ENCODE data around the gene SLC48A1.
"Not testable (repeated sequence)": the region's sequence is repeated elsewhere in the genome, so short reads cannot be mapped to it uniquely, and the experiment has no call there.

SLC48A1 gene

DNA sequence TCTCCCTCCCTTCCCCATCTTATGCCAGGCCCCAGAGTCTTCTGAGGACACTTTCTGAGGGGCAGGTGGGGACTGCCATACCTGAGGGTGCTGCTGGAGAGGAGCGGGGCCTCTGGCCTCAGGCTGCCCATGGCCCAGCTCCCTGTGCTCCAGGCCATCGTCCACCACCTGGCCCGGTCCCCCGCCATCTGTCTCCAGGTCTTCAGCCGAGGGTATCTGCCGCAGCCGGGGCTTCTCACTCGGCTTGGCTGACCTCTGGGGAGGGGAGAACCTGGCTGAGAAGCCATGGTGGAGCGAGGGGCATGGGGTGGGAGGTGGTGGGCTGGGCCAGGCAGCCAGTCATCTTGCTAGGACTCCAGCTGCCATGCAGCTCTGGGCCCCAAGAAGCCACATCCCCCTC, 21.6 kb downstream of the SLC48A1 start:
- no peak for DNase-seq

DNA sequence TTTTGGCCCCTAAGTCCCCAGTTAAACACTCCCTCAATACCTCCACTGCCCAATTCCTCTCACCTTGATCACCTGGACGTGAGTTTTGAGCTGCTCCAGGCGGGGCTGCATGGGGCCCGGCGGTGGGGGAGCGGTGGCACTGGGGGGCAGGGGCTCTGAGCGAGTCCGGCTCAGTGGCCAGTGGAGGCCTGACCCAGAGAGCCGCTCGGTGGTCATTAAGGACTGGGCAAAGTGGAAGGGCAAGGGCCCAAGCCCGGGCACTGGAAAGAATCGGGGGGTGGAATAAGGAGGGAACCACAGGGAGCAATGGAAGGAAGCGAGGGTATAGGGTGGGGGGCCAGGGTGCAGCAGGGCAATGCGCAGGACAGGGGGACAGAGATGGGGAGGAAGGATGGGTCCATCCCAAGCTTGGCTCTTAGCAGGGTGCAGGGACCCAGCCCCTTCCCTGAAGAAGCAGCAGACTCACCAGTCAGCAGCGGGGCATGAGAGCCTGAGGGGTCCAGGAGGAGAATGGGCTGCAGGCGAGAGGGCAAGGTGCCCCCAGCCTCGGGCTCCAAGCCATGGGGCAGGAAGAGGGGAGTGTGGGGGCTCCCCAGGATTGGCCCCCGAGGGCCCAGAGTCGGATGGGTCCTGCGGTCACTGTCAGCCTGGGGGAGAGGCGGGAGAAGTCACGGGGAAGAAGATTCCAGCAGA, 22.2 kb downstream of the SLC48A1 start:
- no peak for DNase-seq

DNA sequence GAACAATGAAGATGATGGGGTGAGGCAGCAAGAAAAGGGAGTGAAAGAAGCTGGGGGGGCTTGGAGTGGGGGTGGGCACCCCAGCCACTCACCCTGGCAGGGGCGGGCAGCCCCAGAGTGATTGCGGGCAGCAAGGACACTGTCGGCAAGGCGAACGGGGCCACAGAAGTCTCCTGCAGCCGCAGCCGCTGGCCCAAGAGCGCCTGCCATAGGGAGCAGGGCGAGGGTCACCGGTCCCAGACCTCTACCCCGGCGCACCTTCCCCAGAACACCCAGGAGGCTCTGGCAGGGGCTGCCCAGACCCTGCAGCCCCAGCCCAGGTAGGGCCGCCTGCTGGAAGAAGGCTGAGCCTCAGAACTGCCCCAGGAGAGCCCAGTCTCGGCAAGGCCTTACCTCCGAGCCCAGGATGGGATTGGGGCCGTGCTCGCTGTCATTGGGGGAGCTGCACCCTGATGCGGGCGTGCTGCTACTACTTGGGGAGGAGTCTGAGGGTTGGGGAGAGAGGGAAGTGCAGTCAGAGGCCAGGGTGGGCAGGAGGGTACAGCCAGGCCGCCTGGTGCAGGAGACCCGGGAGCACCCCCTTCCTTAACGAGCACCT, 22.9 kb downstream of the SLC48A1 start:
- no peak for DNase-seq

DNA sequence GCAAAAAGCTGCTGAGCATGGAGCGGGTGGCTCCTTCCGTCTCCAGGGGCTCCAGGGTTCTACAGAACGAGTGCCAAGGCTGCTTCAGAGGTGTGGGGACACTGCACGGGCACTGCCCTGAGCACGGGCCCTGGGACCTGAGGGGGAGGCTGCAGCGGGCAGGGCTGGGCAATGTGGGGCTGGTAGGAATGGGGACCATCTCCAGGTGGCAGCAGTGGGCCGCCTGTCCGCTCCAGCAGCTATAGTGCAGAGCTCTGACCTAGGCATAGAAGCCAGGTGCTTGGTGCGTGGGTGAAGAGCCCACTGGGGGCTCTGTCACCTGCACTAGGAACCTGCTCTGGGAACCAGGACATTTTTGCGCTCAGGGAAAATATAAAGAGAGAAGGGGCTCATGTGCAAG, 24.4 kb downstream of the SLC48A1 start:
- DNase-seq = no peak

DNA sequence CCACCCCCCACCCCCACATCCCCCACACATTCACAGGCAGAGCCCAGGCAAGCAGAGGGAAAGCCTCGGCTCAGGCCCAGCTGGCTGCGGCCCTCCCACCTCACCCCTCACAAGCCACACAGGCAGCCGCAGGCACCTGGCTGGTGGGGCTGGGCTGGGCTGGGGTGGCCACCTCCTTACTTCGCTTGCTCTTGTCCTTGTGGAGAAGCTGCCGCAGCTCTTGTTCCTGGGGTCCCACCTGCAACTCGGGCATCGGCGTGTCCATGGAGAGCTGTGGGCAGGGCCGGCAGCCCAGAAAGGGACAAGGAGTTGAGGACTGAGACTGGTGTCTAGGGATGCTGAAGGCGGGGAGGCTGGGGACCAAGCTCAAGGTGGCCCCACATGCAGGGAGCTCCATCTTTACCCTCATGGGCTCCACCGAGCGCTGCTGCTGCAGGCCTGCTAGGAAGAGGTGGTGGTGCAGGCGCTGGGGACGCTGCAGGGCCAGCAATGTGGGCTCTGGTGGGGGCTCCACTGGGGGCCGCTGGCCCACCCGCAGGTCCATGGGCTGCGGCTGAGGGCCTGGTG, 25.4 kb downstream of the SLC48A1 start:
- no peak for DNase-seq

DNA sequence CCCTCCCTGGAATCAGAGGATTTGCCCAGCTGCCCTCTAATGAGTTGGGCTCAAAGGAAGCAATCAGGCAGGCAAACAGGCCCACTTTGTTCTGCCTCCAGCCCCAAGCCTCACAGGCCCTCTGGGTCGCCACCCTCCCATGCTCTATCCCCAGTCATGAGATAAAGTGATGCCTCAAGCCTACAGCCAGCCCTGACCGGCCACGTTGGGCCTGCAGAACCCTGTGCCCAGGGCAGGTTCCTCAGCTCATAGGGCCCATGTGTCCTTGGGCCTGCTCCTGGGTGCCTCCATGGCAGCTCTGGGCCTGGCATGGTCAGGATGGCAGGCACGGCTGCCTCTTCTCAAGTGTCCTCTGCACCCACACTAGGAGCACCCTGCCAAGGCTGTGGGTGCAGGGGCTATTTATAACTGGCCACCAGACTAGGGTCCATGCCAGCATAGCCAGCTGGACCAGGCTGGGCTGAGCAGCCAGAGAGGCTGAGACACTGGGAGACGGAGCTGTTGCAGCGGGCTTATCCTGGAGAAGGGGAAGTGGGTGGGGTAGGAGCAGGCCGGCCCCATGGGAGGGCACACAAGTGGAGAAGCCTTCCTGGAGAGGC, 26.4 kb downstream of the SLC48A1 start:
- no peak for DNase-seq

DNA sequence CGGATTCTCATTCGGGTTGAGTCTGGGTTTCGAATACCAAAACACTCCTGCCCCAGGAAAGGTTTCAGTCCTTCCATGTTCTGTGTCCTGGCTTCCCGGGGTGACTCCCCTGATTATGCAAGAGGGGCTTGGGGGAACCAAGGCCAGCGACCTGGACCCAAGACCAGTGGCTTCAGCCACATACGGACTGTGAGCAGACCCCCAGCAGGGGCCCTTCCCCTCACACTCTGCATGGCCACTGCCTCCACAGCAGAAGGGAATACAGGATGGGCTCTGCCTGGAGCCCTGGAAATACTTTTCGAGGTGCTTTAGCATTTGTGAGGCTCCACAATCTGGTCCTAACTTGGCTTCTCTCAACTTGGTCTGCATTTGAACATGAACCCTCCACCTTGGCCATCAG, 27.5 kb downstream of the SLC48A1 start:
- no peak for DNase-seq

DNA sequence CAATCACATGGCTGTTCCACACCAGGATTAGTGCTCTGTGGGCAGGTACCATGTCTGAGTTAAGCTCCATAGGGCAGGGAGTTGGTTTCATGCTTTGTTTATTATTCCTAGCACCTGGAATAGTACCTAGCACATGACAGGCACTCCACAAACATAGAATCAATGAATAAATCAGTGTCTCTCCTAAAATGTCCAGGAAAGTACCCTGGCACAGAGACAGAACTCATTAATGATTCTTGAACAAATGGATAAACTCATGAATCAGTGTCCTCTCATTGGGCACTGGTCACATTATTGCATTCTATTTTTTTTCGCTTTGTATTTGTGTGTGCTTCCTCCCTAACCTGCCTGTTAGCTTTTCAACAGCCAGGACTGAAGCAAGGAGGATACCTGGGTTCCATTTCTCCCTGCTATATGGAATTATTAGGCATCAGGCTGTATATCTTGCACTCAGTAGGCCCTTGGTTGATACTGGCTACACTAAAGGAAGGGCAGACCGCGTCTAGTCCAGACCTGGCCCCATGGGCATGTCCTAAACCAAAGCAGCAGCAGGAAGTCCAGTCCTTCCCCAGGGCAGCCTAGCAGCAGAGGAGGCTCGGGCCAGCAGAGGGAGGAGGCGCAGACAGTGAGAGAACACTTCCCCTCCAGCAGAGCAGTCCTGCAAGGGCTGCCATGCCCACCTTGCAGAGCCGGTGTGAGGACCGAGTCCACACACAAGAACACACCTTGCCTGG, 28.3 kb downstream of the SLC48A1 start:
- DNase-seq = no peak

DNA sequence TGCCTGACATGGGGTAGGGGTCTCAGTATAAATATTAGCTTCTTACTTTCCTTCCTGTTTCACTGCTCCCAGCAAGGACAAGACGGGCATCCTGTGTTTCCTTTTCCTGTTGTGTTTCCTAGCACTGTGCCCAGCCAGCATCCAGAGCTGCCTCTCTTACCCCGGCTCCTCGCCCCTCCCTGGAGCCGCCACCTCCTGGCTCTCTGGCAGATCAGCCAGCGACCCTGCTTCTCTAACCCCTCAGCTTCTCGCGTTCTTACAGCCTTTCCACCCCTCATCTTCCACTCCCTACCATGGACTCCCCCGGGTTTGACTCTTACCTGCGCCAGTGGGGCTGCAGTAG, 28.8 kb downstream of the SLC48A1 start:
- DNase-seq = no peak

DNA sequence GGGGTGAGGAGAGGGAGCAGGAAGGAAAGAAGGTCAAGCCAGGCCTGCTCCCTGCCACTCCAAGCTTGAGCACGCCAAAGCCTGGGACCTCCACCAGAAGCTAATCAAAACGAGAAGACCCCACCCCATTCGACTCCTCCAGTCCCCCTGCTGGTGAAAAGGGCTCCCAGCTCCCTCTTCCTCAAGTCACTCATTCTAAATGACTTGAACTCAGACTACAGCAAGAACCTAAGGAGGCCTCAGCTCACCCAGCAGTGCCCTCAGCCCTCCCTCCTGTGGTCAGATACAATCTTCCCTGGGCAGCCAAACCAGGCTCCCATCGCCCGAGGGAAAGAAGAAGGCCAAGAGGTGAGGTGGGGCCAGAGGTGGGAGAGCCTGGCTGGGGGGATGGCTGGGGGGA, 29.3 kb downstream of the SLC48A1 start:
- no peak for DNase-seq

DNA sequence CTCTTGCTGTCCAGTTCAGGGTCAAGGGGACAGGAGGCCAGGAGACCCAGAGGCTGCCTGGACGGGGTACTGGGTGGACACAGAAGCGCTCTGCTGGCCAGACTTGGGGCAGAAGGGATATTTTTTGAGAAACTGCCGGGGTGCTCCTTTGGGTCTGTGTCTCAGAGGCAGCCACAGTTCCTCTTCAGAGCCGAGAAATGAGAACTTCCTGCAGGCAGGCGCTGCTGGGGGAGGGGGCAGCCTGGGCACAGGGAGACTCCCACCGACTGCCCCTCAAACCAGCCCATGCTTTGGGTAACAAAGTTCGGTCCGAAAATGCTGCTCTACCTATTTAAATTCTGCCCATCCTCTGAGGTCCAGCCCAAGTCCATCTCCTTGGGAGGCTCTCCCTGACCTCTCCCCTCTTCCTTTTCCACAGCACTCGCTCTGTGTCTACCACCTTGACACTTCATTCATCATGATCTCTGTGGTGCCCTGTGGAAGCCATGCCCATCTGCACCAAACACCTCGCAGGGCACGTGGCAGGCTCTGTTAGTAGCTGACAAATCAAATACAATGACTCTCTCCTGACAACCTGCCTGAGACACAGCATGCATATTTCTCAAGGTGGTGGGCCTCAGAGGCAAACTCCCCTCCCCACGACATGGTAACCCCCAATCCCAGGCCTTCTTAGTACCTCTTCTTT, 30.3 kb downstream of the SLC48A1 start:
- no peak for DNase-seq

DNA sequence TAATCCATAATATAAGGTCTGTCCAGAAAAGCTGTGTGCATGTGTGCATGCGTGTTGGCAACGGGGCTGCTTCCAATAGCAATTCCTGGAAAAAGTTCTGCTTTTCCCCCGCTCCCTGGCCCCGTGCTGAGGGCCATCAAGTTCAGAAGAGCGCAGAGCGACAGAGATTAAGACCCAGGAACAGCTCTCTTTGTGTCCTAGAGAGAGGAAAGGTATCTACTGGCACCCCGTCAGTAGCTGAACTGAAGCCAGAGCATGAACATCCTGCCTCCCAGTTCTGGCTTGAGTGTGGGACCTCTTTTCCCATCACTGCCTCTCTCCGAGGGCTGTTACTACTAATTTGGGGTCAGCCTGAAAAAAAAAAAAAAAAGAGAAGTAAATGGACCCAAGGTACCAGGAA, 31.1 kb downstream of the SLC48A1 start:
- no peak for DNase-seq

DNA sequence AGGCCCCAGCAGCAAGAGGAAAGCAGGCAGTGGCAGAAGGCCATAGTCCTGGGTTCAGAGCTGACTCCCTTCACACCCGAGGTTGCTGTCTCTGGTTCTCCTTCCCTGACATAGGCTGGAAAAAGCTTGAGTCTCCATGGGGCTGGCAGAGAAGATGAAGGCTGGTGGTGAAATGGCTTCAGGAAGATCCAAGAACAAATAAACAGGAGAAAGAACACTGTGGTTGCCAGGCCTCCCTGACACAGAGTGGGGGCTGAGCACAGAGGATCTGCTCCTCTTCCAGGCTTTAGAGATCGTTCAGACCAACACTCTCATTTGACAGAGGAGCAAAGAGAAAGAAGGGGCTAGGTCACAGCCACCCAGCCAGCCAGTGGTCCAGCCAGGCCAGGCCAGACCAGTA, 32.4 kb downstream of the SLC48A1 start:
- no peak for DNase-seq

DNA sequence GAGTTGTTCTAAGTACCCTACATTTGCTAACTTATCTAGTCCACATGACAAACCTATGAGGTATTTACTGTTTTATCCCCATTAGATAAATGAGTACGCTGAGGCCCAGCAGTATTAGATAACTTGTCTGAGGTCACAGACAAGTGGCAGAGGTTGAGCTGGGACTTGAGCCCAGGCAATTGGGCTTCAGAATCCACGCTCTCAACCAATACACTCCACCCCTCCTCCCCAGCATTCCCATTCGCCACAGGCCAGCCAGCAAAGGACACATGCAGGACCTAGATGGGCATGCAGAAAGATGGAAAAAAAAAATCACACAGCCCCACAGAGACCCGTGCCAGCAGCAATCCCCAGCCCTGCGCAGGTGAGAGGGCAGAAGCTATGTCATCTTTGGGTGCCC, 34.3 kb downstream of the SLC48A1 start:
- DNase-seq = no peak

DNA sequence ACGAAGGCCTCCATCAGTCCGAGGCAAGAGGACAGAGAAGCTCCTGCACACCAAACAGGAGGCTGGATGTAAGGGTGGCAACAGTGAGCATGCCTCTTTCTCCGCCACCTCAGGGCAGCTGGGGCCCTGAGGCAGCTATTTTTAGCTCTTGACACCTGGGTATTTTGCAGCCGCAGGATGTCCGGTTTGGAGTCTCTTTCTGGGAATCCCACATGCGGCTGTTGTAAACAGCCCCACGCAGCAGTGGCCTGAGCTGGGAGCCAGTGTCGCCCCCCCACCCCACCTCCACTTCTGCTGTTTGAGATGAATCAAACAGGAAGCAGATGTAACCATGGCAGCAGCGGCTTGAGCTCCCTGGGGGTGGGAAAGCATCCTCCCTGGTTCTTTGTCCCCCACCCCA, 35.0 kb downstream of the SLC48A1 start:
- DNase-seq = peak; percentile 45

DNA sequence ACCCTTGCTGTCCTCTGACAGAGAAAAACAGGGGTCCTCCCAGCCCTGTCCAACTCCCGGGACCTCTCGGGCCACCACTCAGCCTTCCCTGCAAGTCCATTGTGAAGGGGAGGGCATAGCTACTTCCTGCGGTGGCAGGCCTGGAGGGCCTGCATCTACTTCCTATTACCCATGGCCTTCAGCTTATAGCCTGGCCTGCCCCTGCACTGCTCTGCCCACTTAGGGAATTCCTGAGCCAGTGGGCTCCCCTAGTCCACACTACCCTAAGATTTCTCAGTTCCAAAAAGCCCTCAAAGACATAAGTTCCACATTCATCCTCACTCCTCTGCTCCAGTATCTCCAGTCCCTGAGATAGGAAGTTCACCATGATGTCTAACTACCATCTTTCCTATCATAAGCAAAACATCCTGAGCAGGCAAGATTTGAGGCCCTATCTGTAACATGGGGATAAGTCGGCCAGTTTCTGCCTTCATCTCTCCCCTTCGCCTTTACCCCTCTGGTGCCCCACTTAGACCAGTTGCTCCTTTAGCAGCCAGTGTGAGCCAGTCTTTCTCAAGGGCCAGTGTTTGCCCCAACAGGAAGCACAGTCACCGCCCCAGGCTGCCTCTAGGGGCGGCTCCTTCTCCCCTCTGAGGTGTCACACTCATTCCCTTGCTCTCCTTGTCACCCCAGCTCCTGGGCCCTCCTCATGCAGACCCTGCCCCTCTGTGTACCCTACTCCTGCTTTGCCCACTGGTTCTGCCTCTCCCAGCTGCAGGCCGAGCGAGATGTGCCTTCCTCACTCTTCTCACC, 35.7 kb downstream of the SLC48A1 start:
- no peak for DNase-seq

DNA sequence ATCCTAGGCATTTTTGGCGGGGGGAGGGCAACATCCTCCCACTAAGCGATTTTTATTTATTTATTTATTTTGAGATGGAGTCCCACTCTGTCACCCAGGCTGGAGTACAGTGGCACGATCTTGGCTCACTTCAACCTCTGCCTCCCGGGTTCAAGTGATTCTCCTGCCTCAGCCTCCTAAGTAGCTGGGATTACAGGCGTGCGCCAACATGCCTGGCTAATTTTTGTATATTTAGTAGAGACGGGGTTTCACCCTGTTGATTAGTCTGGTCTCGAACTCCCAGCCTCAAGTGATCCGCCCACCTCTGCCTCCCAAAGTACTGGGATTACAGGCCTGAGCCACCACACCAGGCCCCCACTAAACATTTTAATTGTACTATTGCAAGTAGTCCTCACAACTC, 36.5 kb downstream of the SLC48A1 start:
- not testable (repeated sequence) for DNase-seq

DNA sequence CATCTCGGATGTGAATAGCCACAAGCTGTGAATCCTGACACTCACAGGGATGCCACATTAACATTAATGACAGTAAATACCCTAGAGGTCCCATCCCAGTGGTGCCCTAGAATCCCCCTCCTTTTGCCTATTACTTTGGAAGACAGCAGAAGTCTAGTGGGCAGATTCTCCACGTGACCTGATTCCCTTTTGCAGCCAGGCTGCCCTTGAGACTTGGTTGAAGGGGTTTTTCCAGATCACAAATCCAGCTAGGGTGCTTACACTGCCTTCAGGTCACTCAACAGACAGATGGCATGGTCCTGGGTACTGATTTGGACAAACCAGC, 38.0 kb downstream of the SLC48A1 start:
- DNase-seq = no peak

DNA sequence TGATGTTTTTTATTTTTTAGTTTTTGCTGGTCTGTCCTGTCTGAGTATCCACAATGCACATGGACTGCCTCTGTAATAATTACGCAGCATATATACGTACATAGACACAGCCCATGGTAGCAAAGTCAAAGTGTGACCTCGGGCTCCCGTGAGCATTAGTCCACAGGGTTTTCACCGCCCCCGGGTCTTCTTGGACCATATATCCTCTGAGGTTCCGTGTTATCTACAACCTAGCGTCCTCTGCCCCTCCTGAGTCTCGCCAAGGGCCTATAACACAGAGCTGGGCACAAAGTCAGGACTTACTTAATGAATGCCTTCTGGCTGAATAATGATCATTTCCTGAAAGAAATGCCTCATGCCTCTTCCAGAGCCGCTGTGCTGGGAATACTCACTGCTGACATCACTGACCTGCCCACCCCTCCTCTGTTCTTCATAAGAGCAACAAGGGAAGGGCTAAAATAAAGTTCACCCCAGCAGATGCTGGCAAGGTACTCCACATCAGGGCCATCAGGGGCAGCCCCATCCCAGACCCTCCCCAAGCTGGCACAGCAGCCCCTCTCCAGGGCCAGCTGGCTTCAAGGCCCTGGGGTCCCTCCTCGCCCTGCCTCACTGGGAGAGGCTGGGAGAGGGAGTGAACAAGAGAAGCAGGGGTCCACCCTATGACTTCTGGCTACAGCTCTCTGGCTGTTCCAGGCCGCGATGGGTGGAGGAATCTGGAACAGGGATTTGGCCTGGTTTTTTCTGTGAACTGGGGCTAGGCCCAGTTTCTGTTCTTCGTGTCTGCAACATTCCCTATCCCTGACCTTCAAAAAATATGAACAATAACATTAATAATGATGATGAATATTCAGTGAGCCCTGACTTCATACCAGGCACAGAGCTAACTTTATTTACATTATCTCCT, 38.8 kb downstream of the SLC48A1 start:
- no peak for DNase-seq

DNA sequence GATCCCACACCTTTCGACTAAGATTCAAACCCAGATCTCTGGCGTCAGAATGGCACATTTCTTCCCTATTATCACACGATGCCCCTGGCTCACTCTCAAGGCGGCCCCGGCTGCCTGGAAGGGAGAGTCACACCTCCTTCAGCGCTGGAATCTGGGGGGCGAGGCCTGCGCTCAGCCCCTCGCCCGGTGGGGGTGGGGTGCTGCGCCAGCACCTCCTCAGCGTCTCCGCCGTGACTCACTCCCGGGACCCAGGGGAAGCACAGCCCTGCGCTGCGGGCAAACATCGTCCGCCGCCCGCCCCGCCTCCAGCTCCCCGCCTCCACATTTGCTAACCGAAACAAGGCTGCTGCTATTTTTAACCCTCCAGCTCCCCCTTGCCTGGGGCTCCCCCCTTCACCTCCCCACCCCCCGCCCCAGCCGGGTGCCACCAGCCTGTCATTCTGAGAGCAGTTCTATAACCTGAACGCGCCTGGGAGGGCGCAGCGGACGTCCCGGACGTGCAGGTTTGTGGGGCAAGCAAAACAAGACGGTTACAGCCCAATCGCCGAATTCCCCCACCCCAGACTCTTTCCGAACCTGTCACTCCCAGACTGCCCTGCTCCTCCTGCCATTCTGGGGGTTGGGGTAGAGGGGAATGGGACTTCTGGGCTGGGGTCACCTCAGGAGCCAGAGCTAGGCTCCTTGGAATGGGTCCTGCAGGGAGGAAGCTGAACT, 39.9 kb downstream of the SLC48A1 start:
- peak; percentile 82 for DNase-seq

All from activated gamma-delta T cell (primary cell).